ENCODE measurements around the gene OXCT2.
A peak's percentile ranks its signal among the peaks of the same experiment; 100 is the strongest.

Gene OXCT2

GRCh38 chr1:39761557-39762260, 9.4 kb downstream of the OXCT2 start:
- no peak for DNase-seq

- DNase-seq, result no peak
These were observed 10.1 kb downstream of the OXCT2 start for GRCh38 chr1:39761016-39761415.

GRCh38 chr1:39760074-39761008, 10.8 kb downstream of the OXCT2 start:
- DNase-seq, result no peak

- no peak for DNase-seq
These were observed 11.8 kb downstream of the OXCT2 start for GRCh38 chr1:39759436-39759726.

DNA sequence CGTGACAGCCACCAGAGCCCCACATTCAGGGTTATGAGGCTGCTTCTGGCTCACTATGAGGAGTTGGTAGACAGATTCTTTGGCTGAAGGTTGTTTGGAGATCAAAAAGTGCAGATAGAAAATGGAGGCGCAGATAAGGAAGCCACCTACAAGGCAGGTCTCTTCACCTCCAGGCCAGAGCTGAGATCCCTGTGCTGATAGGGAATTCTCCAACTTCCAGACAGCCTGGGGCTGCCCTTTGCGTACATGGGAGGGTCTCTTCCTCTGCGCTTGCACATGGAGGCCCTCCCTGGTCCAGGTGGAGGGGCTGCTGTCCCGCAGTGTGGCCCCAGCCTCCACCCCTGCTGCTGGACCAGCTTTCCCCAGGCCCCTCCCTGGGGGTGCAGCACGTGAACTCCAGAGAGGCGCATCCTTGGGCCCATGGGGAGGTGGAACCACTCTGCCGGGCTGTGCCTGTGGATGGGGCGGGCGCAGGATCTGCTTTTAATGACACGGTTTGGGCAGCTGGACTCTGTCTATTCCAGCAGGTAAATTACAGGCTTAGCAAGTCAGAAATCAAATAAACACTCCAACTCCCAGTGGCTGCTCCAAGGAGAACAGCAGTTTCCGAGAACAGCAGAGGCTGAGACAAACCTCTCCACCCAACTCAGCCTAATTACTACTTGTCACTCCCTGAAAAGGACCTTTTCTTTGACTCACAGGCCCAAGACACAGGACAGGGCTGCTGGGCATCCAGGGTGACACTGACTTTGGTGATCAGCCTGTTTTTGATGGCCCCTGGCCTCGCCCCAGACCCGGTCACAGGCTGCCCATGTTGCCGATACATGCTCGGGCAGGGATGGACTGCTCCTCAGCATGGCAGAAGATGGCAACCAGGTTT, 12.4 kb downstream of the OXCT2 start:
- DNase-seq, result no peak

GRCh38 chr1:39757501-39757900, 13.6 kb downstream of the OXCT2 start:
- DNase-seq, result no peak

GRCh38 chr1:39755965-39756659, 15.0 kb downstream of the OXCT2 start:
- DNase-seq, result no peak

- DNase-seq, result no peak
These were observed 16.1 kb downstream of the OXCT2 start for GRCh38 chr1:39754906-39755504.

GRCh38 chr1:39754026-39754570, 17.1 kb downstream of the OXCT2 start:
- no peak for DNase-seq

DNA sequence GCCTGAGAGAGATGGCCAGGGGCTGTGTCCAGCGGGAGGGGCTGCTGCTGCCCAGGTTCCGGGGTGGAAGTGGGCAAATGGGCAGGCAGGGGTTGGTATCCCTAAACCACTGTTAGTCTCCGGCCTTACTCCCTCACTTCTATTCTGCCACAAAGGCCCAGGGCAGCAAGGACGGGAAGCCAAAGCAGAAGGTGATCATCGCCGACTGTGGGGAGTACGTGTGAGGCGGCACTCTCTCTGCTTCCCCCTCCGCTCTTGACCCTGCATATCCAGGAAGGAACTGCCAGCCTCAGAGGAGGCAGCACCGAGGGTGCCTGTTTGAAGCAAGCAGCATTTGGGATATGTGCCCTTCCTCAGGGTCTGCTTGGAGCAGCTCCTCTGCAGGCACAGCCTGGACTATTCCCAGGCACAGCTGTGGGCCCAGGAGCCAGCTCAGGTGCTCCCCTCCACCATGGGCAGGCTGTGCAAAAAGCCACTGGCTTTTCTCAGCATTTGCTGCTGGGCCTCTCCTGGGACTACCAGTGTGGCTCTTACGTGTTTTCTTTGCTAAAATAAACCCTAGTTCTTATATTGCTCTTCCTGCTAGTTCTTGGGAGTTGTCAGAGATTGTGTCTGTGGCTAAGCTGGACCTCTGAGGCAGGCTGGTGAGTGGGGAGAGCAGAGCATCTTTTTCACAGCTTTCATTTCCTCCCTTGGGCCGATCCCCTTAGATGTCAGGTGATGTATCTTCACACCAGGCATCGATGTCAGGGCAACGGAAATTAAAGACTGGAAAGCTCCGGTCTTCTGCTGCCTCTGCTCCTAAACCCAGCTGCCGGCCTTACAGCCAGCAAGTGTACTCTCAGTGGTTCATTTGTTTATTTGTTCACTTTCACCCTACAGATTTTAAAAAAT, 17.8 kb downstream of the OXCT2 start:
- no peak for DNase-seq

DNA sequence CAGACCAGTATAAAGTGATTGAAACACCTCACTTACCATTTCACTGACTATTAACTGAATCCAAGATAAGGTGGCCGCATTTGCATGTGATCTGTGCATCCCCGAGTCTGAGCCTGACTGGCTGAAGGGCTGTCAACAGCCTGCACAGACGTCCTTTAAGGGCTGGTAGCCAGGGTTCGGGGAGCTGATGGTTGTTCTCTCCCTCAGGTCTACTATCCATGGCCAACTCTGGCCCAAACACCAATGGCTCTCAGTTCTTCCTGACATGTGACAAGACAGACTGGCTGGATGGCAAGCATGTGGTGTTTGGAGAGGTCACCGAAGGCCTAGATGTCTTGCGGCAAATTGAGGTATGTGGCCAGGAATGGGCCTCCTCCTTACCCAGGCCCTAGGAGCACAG, 18.4 kb downstream of the OXCT2 start:
- DNase-seq, result no peak

DNA sequence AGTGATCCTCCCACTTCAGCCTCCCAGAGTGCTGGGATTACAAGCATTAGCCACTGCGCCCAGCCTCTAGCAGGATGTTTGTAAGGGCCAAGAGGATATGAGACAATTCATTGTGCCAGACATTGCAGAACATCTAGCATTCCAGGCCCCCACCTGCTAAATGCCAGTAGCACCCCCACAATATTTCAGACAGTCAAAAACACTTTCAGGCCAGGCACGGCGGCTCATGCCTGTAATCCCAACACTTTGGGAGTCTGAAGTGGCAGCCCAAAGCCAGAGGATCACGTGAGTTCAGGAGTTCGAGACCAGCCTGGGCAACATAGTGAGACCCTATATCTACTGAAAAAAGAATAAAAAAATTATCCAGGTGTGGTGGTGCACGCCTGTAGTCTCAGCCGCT, 19.6 kb downstream of the OXCT2 start:
- DNase-seq, result no peak

DNA sequence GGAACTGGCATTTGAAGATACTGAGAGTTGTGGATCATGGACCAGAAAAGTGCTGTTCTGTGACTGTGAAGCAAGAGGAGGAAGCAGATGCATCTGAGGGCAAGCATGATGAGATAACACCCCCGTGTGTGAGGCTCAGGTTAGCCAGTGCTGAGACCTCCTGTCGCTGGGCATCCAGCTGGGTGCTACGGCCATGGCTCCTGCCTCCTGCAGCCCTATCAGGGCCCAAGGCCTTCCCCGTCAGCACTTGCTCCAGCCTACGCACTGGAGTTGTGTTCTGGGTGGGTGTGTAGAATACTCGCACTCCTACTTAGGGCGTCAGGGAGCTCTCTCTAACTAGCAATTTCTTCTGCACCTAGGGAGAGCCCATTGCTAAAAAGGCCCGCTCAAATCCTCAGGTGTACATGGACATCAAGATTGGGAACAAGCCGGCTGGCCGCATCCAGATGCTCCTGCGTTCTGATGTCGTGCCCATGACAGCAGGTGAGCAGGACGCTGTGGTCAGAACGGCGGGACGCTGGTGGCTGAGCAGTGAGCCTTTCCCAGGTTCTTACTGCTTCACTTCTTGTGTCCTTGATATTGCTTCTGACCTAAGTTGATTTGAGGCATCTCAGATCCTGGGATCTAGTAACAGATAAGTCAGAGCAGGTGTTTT, 26.0 kb downstream of the OXCT2 start:
- no peak for DNase-seq

DNA sequence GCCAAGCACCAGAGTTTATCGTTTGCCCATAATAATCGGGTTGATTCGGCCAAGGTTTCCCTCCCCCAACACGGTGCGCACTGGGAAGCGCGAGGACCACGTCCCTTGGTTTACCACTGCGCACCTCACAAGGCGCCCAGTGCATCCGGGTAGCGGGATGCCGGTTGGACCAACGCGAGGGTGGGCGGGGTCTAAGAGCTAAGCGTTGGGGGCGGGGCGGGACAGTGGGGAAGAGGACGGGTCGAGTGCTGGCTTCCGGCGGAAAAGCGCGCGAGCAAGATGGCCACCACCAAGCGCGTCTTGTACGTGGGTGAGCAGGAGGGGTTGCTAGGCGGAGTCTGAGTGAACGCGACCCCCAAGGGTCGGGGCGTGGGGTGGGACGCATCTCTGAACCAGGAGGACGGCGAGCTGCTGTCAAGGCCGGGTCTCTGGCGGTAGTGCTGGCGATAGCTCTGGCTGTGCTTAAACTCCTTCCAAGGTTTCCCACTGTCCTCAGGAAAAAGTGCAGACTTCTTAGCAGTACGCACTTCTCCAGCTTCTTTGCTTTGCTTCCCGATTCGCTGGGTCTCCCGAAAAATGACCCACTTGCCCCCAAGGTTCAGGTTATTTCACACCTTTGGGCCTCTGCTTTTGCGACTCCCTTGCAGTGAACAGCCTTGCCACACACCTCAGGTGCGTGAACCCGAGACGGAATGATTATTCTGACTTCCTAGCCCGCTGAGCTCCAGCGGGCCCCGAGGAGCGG, 32.4 kb downstream of the OXCT2 start, which contains the start of gene PPIE:
PPIE (plus strand) TSS at position 261 of the 745 bp plus-strand sequence; CDS start at position 280, 19 bp downstream.
- peak; percentile 75 to 95 (median 84) for DNase-seq

DNA sequence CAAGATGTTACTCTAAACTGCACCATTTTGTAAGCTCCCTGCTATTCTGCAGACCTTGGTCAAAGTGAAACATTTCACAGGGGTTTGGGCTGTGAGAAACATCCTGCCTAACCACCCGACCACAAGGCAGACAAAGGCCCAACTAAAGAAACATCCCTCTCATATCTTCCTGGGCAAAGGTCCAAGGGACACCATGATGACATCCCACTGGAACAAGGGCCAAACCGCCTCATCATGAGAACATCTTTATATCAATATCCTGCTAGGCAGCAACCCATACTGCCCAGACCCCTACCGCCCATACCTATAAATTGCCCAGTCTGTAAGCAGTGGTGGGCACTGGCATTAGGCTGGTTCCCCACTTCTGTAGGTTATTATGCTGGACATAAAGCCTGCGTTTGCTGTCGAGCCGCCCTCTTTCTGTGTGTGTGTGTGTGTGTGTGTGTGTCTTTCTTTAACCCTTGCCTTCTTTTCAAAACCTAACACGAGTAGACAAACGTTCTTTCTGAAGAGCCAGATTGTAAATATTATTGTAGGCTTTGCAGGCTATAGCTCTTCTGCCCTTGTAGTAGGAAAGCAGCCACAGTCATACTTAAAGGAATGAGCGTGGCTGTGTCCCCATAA, 33.5 kb downstream of the OXCT2 start:
- DNase-seq, result peak in 1 of 5 donors; percentile 56

DNA sequence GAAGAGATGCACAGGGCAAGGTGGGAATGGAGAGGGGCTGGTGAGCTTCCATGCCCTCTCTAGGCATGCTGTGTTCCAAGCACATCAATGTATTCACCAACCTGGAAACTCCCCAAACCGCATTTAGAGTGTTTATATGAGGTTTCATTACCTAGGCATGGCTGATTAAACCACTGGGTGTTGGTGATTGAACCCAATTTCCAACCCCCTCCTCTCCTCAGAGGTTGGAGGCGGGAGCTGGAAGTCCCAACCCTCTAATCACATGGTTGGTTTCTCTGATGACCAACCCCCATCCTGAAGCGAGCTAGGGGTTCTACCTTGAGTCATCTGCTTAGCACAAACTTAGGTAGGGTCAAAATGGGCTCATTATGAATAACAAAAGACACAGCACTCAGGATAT, 35.4 kb downstream of the OXCT2 start:
- DNase-seq, result no peak

- DNase-seq, result no peak
These were observed 38.0 kb downstream of the OXCT2 start for GRCh38 chr1:39733161-39733560.

GRCh38 chr1:39732730-39733129, 38.4 kb downstream of the OXCT2 start:
- DNase-seq, result no peak

DNA sequence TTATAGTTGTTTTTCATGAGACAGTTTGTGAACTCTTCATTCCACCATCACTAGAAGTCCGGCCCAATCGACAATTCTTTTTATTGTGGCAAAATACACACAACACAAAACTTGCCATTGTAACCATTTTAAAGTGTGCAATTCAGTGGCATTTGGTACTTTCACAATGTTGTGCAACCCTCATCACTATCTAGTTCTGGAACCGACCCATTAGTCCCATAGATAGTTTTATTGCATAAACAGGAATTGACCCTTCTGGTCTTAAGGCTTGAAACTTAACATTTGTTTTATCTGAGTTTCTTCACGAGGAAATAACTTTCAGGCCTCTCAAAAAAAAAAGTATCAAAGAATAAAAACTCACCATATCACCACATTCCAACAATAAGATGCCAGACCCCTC, 41.3 kb downstream of the OXCT2 start:
- no peak for DNase-seq
